Right lobe of liver (tissue), 4 donors: Measurements from ENCODE around the gene EFCAB12.

Experiments
- CTCF ChIP-seq, 4 donors: fragments of 200-600 bp in 3 of 4; fragments of 450-650 bp in 1 of 4; IDR thresholded peaks; one replicate each; pipeline versions ENCODE4 v1.5.1 to v1.8.0; 2016 to 2022; ENCODE audit warnings: antibody characterized with exemption in 4 of 4, mild to moderate bottlenecking in 2 of 4
- POLR2A ChIP-seq: fragments of 450-650 bp; IDR thresholded peaks from one replicate; pipeline ENCODE4 v1.6.1; 2017; ENCODE audit warnings: antibody characterized with exemption, mild to moderate bottlenecking
- donor health status: DM: no; HTN: no; CAD: no.
- donor health status: DM: no; HTN: no; CAD: no.
- donor health status: DM: no; HTN: yes; CAD: no.

- TF ChIP-seq CTCF (IDR thresholded peaks at IDR 0.05) (no peak), POLR2A (no peak)
These were observed 18.5 kb upstream of the EFCAB12 start for GRCh38 chr3:129446926-129447325.
